ENCODE measurements around the gene NAA10. TPM values are rescaled to one million over a fixed set of nuclear protein-coding genes. Genes with fewer than 3 reads are reported as not detected.

The NAA10 gene
- total and polyA plus RNA-seq, 2 donors from 2014 or later = 79.3 to 120 TPM

DNA sequence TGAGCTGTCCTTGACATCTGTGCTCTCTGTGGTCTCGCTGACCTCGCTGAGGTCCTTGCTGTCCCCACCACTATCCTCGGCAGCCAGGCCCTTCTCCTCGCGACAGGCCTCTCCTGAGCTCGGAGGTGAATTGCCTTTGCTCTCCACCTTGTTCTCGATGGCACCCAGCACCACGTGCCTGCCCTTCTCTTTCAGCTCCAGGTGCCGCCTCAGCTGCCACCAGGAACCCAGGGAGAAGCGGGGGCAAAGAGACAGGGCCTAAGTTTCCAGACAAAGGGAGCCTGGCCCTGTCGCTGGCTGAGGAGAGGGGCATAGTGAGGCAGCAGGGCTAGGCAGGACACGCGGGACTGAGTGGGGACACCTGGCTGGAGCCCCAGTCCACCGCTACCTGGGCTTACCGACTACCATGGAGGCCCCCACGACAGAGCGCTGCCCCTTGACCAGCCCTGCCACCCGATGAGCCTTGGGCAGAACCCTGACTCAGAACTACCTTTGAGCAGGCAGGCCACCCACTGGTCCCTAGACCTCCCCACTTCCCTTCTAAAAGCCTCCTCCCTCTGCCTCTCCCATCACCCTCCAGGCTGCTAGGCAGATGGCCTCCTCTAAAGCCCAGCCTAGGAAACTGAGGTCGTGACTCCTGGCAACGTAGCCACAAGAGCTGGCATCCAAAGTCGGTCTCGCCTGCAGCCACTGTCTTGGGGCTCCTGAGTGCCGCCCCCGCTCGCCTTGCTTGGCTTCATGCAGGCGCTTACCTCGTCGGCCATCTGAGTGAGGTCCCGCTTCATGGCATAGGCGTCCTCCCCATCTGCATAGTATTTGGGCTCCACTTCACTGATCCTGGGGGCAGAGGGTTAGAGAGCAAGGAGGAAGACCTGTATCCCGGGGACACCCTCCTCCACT is 4.6 kb downstream of the NAA10 start:
- Histone ChIP-seq H3K9ac (ENCODE audit: low read length in 3 of 3) (no peak overlapping the region), H3K4me1 (ENCODE audit: control insufficient read depth in 2 of 3, insufficient read depth in 2 of 3, low read depth in 1 of 3, low read length in 3 of 3) (peaks cover 0 to 15% (median 7%) of the 10 kb centered on the region in 3 donors), H3K27ac (ENCODE audit: low read depth in 2 of 2, low read length in 2 of 2) (no peak overlapping the region), H3K27me3 (ENCODE audit: control insufficient read depth, insufficient read depth, low read length) (no peaks in the 10 kb centered on the region), H3K9me3 (ENCODE audit: control insufficient read depth in 2 of 3, insufficient read depth in 1 of 3, low read length in 3 of 3) (no peaks in the 10 kb centered on the region), H3K4me3 (ENCODE audit: low read length in 3 of 3) (no peak overlapping the region), H3K36me3 (ENCODE audit: control insufficient read depth in 2 of 3, insufficient read depth in 3 of 3, low read length in 3 of 3) (peaks cover 0 to 2% (median 0%) of the 10 kb centered on the region in 3 donors)
- DNase-seq (peak in 1 of 5 donors; percentile 72), FAIRE-seq (no peak)
- intact Hi-C loops (cut with DNase I) = no loop called here
- TF ChIP-seq, protein P1, sequence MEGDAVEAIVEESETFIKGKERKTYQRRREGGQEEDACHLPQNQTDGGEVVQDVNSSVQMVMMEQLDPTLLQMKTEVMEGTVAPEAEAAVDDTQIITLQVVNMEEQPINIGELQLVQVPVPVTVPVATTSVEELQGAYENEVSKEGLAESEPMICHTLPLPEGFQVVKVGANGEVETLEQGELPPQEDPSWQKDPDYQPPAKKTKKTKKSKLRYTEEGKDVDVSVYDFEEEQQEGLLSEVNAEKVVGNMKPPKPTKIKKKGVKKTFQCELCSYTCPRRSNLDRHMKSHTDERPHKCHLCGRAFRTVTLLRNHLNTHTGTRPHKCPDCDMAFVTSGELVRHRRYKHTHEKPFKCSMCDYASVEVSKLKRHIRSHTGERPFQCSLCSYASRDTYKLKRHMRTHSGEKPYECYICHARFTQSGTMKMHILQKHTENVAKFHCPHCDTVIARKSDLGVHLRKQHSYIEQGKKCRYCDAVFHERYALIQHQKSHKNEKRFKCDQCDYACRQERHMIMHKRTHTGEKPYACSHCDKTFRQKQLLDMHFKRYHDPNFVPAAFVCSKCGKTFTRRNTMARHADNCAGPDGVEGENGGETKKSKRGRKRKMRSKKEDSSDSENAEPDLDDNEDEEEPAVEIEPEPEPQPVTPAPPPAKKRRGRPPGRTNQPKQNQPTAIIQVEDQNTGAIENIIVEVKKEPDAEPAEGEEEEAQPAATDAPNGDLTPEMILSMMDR (IDR thresholded peaks at IDR 0.05; ENCODE audit: borderline replicate concordance, extremely low read depth, insufficient read depth) = no peak

DNA sequence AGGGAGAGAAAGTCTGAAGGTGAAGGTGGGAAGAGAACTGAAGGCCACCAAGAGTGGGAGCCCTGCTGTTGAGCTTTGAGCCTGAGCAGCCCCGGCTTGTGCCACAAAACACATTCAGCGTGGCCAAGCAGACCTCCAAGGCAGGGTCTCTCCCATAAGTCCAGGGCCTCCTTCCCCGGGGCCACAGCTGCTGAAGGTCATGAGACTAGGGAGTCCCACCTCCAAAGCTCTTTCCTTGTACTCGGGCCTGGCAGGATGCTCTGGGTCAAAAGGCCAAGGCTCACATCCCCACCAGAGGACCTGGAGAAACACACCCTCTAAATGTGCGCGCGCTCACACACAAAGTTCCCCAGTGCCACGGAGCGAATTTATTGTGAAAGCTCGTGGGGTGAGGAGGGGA is 5.3 kb downstream of the NAA10 start:
- Histone ChIP-seq H3K9ac (ENCODE audit: low read length in 3 of 3) (no peak overlapping the region), H3K36me3 (ENCODE audit: control insufficient read depth in 2 of 3, insufficient read depth in 3 of 3, low read length in 3 of 3) (peaks cover 0 to 2% (median 0%) of the 10 kb centered on the region in 3 donors), H3K9me3 (ENCODE audit: control insufficient read depth in 2 of 3, insufficient read depth in 1 of 3, low read length in 3 of 3) (no peaks in the 10 kb centered on the region), H3K4me3 (ENCODE audit: low read length in 3 of 3) (no peak overlapping the region), H3K4me1 (ENCODE audit: control insufficient read depth in 2 of 3, insufficient read depth in 2 of 3, low read depth in 1 of 3, low read length in 3 of 3) (peaks cover 0 to 16% (median 7%) of the 10 kb centered on the region in 3 donors), H3K27ac (ENCODE audit: low read depth in 2 of 2, low read length in 2 of 2) (no peak overlapping the region), H3K27me3 (ENCODE audit: control insufficient read depth, insufficient read depth, low read length) (no peaks in the 10 kb centered on the region)
- intact Hi-C loops (cut with DNase I) = no loop called here
- DNase-seq = peak in 1 of 5 donors; percentile 76
- TF ChIP-seq, protein P1 (IDR thresholded peaks at IDR 0.05; ENCODE audit: borderline replicate concordance, extremely low read depth, insufficient read depth) = no peak
- no peak for FAIRE-seq

DNA sequence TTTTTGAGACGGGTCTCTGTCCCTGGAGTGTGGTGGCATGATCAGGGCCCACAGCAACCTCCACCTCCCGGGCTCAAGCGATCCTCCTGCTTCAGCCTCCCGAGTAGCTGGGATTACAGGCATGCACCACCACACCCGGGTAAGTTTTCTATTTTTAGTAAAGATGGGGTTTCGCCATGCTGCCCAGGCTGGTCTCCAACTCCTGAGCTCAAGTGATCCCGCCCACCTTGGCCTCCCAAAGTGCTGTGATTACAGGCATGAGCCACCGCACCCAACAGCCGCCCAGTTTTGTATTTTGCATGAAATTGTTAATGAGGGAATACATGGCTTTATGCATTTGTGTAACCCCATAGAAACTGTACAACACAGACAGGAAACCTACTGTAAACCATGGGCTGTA is 6.0 kb downstream of the NAA10 start:
- intact Hi-C loops (cut with DNase I) = no loop called here
- Histone ChIP-seq H3K27me3 (ENCODE audit: control insufficient read depth, insufficient read depth, low read length) (no peaks in the 10 kb centered on the region), H3K27ac (ENCODE audit: low read depth in 2 of 2, low read length in 2 of 2) (no peak overlapping the region), H3K36me3 (ENCODE audit: control insufficient read depth in 2 of 3, insufficient read depth in 3 of 3, low read length in 3 of 3) (peaks cover 0 to 2% (median 0%) of the 10 kb centered on the region in 3 donors), H3K9me3 (ENCODE audit: control insufficient read depth in 2 of 3, insufficient read depth in 1 of 3, low read length in 3 of 3) (no peaks in the 10 kb centered on the region), H3K4me3 (ENCODE audit: low read length in 3 of 3) (no peak overlapping the region), H3K4me1 (ENCODE audit: control insufficient read depth in 2 of 3, insufficient read depth in 2 of 3, low read depth in 1 of 3, low read length in 3 of 3) (peaks cover 0 to 14% (median 7%) of the 10 kb centered on the region in 3 donors), H3K9ac (ENCODE audit: low read length in 3 of 3) (no peak overlapping the region)
- DNase-seq (peak in 1 of 5 donors; percentile 44), FAIRE-seq (no peak)
- TF ChIP-seq, protein P1 (IDR thresholded peaks at IDR 0.05; ENCODE audit: borderline replicate concordance, extremely low read depth, insufficient read depth) = no peak

Measured in kidney (tissue), 14 donors.